GM18858 (cell line): ENCODE data around the gene GLIPR2.
"Not testable (repeated sequence)": the region's sequence is repeated elsewhere in the genome, so short reads cannot be mapped to it uniquely, and the experiment has no call there.

Source experiments
- ATAC-seq: cut with Tn5 transposase; IDR thresholded peaks from one replicate; pipeline ENCODE4 v1.9.1; 2021; ENCODE audit not compliant: unreplicated experiment

GLIPR2 gene

GRCh38 chr9:36121971-36122370, 14.6 kb upstream of the GLIPR2 start:
- no peak for ATAC-seq

GRCh38 chr9:36123515-36123914, 13.0 kb upstream of the GLIPR2 start:
- no peak for ATAC-seq

- ATAC-seq, result no peak
Observed at GRCh38 chr9:36125062-36125855, 11.3 kb upstream of the GLIPR2 start.

GRCh38 chr9:36126016-36126730, 10.4 kb upstream of the GLIPR2 start:
- no peak for ATAC-seq

- no peak for ATAC-seq
Observed at GRCh38 chr9:36127652-36128244, 8.8 kb upstream of the GLIPR2 start.

- no peak for ATAC-seq
Observed at GRCh38 chr9:36128349-36128748, 8.2 kb upstream of the GLIPR2 start.

GRCh38 chr9:36129139-36129538, 7.4 kb upstream of the GLIPR2 start:
- ATAC-seq, result no peak

- not testable (repeated sequence) for ATAC-seq
Observed at GRCh38 chr9:36131666-36132065, 4.9 kb upstream of the GLIPR2 start.

- no peak for ATAC-seq
Observed at GRCh38 chr9:36132086-36132485, 4.4 kb upstream of the GLIPR2 start.

GRCh38 chr9:36134761-36135505, 1.6 kb upstream of the GLIPR2 start:
- no peak for ATAC-seq

- ATAC-seq, result no peak
Observed at GRCh38 chr9:36135741-36136271, 727 bp upstream of the GLIPR2 start.

GRCh38 chr9:36136894-36137391, 410 bp downstream of the GLIPR2 start:
- ATAC-seq, result no peak

- no peak for ATAC-seq
Observed at GRCh38 chr9:36137392-36138004, 965 bp downstream of the GLIPR2 start.

GRCh38 chr9:36138496-36138895, 2.0 kb downstream of the GLIPR2 start:
- ATAC-seq, result no peak

- no peak for ATAC-seq
Observed at GRCh38 chr9:36138901-36139300, 2.4 kb downstream of the GLIPR2 start.

GRCh38 chr9:36140086-36141084, 3.9 kb downstream of the GLIPR2 start:
- no peak for ATAC-seq

GRCh38 chr9:36141288-36141687, 4.8 kb downstream of the GLIPR2 start:
- no peak for ATAC-seq

GRCh38 chr9:36141761-36142160, 5.2 kb downstream of the GLIPR2 start:
- ATAC-seq, result no peak
